GM12873 (cell line): ENCODE results near the gene KLK3.
A peak's percentile ranks its signal among the peaks of the same experiment; 100 is the strongest.

ENCODE experiments used
- CTCF ChIP-seq: IDR thresholded peaks from 2 replicates; pipeline ENCODE4 v1.5.1; 2012; ENCODE audit warnings: low read depth, mild to moderate bottlenecking, moderate library complexity, low read length, control low read depth; ENCODE audit not compliant: insufficient read depth; ENCODE audit errors: missing control alignments

Gene KLK3

GRCh38 chr19:50882188-50882587 lies 27.5 kb downstream of the KLK3 start:
- peak; percentile 28 for TF ChIP-seq CTCF

GRCh38 chr19:50889638-50890037 lies 34.9 kb downstream of the KLK3 start:
- TF ChIP-seq CTCF, result no peak

- TF ChIP-seq CTCF, result no peak
These were observed 35.9 kb downstream of the KLK3 start for GRCh38 chr19:50890422-50891252.

- TF ChIP-seq CTCF, result no peak
These were observed 36.5 kb downstream of the KLK3 start for GRCh38 chr19:50891253-50891625.

- TF ChIP-seq CTCF, result peak; percentile 31
These were observed 38.5 kb downstream of the KLK3 start for GRCh38 chr19:50893047-50893736.

GRCh38 chr19:50894478-50895356 lies 40.0 kb downstream of the KLK3 start:
- no peak for TF ChIP-seq CTCF

GRCh38 chr19:50896591-50897190 lies 42.0 kb downstream of the KLK3 start:
- no peak for TF ChIP-seq CTCF
